NCI-H187 treated with DMSO at 0.1 percent for 48 hours (cell line): ENCODE data around the gene VSIG10L.

Source experiments
- DNase-seq: peaks from one replicate; lab custom pipeline; 2025; lab: John Stamatoyannopoulos, UW

VSIG10L gene

GRCh38 chr19:51365211-51365964, 23.4 kb upstream of the VSIG10L start:
- DNase-seq, result no peak

GRCh38 chr19:51364200-51365106, 22.5 kb upstream of the VSIG10L start:
- DNase-seq, result no peak

- DNase-seq, result no peak
Measured at GRCh38 chr19:51361239-51361638, 19.3 kb upstream of the VSIG10L start.

GRCh38 chr19:51359294-51359693, 17.4 kb upstream of the VSIG10L start:
- no peak for DNase-seq

GRCh38 chr19:51357952-51358351, 16.0 kb upstream of the VSIG10L start:
- DNase-seq, result no peak

GRCh38 chr19:51356159-51356801, 14.3 kb upstream of the VSIG10L start:
- no peak for DNase-seq

- no peak for DNase-seq
Measured at GRCh38 chr19:51354742-51355148, 12.8 kb upstream of the VSIG10L start.

- no peak for DNase-seq
Measured at GRCh38 chr19:51354103-51354741, 12.3 kb upstream of the VSIG10L start.

- no peak for DNase-seq
Measured at GRCh38 chr19:51352783-51353360, 10.9 kb upstream of the VSIG10L start.

- DNase-seq, result no peak
Measured at GRCh38 chr19:51351266-51351990, 9.5 kb upstream of the VSIG10L start.

- no peak for DNase-seq
Measured at GRCh38 chr19:51347209-51347928, 5.4 kb upstream of the VSIG10L start.

GRCh38 chr19:51346742-51347141, 4.8 kb upstream of the VSIG10L start:
- no peak for DNase-seq

- DNase-seq, result no peak
Measured at GRCh38 chr19:51345076-51345620, 3.2 kb upstream of the VSIG10L start.

- no peak for DNase-seq
Measured at GRCh38 chr19:51342631-51343569, 961 bp upstream of the VSIG10L start.

- DNase-seq, result no peak
Measured at GRCh38 chr19:51341066-51341465, 873 bp downstream of the VSIG10L start.

GRCh38 chr19:51339687-51340656, 2.0 kb downstream of the VSIG10L start:
- DNase-seq, result no peak

GRCh38 chr19:51339313-51339686, 2.6 kb downstream of the VSIG10L start:
- DNase-seq, result no peak
